SKM-1 (cell line): ENCODE results near the gene DIP2B.
"Not testable (repeated sequence)": the region's sequence is repeated elsewhere in the genome, so short reads cannot be mapped to it uniquely, and the experiment has no call there.

Experiments used
- DNase-seq: peaks from one replicate; lab custom pipeline; 2025; ENCODE audit not compliant: unreplicated experiment; lab: John Stamatoyannopoulos, UW

DIP2B gene

DNA sequence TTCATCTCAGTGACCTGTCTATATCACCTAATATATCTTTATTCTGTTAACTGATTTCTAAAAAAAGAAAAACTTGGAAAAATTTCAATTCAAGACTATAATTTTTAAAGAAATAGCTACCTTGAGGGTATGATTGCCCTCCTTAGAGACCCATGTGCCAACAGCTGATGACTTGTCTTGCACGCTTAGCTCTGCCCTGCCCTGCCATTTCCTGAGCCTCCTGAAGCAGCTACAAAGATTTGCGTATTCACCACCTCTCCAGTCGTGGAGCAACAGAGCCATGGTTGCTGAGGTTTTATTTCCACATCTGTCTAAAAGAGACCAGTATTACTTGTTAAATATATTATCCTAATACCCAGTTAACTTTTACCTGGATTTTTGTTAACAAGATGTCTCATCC is 167.4 kb downstream of the DIP2B start:
- no peak for DNase-seq

DNA sequence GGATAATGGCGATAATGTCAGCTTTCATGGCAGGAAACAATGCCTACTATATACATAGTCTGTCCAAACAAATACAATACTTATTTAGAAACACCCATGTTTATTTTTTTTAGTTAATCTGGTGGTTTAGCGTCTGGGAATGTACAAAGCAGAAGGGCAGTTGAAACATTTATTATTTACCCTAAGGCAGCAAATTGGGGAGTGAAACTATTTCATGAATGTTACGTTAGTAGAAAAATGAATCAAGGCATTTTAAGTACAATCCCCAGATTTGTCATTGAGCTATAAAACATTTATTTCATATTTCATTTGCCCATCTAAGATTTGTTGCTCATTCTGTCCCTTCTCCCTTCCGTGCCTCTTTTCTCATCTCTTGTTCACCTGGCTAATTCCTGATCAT is 172.0 kb downstream of the DIP2B start:
- DNase-seq: no peak

DNA sequence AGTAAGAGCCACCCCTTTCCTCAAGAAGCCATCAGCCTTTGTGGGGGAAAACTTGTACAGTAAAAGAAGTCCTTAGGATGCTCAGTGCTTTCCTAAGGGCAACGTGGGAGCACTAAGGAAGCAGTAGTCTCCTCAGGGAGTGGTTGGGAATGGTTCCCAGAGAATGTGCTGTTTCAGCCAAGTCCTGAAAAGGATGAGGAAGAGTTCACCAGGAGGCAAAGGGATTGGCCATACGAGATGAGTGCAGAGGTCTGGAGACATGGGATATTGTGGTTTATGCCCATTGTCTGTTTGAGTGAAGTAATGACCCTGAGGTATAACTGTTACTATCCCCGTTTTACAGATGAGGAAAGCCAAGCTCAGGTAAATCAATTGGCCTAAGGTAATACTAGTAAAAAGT is 173.1 kb downstream of the DIP2B start:
- DNase-seq: no peak

DNA sequence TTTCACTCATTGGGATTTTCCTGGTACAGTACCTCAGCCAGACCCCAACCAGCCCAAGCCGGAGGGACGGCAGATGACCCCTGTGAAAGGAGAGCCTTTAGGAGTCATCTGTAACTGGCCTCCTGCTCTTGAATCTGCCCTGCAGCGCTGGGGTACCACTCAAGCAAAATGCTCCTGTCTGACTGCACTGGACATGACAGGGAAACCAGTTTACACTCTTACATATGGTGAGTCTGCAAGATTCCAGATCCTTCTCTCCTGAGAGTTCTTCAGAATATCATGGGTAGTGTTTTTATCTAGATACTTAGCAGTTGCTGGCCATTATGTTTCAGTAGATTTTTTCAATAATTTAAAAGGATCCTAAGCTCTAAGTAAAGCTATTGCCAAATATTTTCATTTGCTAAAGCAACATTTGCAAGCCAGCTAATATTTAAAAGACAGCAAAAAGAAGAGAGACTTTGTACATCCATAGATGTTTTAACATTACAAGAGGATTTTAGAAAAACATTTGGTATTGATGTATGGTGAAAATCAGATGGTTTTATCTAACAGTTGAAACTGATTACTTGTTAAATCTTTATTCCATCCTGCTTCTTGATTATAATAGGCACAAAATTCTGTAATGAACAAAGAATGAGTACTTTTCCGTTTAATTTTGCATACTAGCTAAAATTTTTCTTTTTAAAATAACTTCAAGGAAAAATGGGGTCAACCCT is 174.0 kb downstream of the DIP2B start:
- no peak for DNase-seq

DNA sequence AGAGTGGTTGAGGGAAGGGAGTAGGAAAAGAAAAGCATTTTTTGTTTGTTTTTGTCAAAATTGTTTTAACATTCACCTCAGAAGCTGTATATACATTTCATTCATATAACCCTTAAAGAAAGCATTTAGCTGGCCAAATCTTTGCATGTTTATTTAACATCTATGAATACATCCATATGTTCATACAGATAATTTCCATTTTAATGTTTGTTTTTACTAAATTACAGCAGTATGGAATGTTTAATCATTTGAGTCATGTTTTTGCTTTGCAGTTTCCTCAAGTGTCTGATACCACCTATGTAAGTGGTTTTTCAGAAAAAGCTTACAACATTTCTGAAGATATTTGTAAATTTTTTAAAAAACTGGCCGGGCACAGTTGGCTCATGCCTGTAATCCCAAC is 174.8 kb downstream of the DIP2B start:
- no peak for DNase-seq

DNA sequence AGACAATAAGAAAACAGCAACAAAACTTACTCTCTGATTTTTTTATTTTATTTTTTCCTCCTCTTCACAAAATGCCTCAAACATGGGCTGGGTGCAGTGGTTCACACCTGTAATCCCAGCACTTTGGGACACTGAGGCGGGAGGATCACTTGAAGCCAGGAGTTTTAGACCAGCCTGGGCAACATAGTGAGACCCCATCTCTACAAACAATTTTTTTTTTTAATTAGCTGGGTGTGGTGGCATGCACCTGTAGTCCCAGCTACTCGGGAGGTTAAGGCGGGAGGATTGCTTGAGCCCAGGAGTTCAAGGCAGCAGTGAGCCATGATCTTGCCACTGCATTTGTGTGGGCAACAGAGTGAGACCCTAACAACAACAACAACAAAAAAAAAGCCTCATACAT is 176.3 kb downstream of the DIP2B start:
- DNase-seq: not testable (repeated sequence)

DNA sequence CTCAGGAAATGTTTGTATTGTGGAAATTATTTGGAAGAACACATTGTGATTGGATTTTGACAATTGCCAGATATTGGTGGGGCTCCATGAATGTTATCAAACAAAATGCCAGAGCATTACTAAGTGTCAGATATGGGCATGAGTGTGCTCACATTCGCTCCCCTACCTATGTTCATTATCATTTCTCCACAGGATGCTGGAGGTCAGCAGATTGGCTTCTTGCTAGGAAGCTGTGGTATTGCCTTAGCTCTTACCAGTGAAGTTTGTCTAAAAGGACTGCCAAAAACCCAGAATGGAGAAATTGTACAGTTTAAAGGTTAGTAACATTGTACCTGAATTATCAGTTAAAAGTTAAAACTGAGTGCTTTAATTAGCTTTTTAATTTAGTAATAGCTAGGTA is 180.9 kb downstream of the DIP2B start:
- no peak for DNase-seq

DNA sequence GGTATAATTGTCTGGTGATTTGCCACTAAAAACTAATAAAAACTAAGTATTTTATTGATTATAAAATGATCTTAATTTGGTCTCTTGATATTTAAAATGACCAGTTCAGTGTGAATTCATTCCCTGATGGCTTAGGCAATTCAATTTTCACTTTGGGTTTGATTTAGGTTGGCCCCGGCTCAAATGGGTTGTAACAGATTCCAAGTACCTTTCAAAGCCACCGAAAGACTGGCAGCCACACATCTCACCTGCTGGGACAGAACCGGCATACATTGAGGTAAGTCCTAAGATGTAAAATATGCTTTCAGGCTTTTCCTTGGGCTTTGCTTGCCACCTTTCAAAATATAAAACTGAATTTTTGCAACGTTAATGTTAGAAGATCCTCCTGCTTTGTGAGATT is 181.6 kb downstream of the DIP2B start:
- no peak for DNase-seq

DNA sequence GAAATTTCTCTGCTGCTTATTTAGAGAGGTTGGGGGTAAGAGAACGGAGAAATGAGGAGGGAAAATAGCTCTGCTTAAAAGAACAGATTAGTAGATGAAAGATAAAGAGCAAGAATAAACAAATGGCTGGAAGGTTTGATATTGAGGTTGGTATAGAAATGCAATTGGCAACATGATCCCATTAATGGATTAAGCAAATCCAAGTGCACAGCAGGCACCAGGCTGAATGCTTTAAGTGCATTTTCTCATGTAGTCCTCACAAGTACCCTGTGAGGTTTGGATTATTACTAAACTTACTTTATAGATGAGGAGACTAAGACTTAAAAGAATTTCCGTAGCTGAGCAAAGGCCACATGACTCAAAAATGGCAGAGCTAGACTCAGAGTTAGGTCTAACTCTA is 182.2 kb downstream of the DIP2B start:
- DNase-seq: no peak

DNA sequence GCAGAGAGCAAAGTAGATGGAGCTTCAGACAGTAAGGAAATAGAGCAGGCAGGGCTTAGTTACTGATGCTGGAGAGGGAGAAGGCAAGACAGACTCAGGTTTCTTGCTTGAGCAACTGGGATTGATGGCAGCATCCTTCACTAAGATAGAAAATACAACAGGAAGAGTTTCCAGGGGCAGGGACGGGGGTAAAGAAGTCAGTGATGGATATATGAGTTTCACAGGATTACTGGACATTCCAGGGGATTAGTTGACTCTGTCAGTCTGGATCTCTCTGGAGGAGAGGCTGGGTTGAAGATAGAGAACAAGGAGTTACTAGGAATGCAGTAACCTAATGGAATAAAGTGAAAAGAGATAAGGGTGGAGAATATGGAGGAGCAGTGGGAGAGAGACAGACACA is 184.7 kb downstream of the DIP2B start:
- no peak for DNase-seq

DNA sequence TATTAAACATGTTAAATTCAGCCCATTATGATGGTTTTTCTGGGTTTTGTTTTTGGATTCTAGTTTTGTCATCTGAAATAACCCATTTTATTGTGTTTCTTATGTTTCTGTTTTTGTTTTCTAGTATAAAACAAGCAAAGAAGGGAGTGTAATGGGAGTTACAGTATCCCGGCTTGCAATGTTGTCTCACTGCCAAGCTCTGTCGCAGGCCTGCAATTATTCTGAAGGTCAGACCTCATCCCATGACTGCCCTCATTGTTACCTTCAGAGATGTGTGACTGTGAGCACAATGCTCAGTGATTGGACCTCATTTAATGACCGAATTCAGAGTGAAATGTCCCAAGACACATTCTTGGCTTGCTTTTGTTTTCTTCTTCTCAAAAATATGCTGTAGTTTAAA is 186.1 kb downstream of the DIP2B start:
- no peak for DNase-seq

DNA sequence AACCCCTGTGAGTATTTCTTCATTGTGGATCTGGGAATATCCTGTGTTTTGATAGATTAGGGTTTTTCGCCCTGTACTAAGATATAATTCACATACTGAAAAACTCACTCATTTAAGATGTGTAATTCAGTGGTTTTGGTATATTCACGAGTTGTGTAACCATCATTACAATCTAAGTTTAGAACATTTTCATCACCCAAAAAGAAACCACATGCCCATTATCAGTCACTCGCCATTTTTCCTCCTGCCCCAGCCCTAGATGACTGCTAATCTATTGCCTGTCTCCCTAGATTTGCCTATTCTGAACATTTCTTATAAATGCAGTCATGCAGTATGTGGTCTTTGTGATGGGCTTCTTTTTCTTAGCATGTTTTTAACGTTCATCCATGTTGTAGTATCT is 191.2 kb downstream of the DIP2B start:
- no peak for DNase-seq

DNA sequence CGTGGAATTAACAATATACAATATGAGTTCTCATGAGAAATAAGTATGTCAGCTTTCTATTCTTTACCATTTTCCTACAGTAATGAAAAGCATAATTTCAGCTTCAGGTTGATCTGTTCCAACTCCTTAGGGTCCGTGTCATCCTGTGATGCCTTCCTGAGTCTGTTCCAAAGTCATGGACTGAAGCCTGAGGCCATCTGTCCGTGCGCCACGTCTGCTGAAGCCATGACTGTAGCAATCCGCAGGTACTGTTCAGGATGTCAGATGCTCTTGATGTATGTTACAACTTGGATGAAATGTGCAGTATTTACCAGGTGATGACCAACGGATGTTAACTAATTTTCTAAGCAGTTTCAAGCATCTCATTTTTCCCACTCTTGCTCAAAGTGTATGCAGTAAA is 192.1 kb downstream of the DIP2B start:
- DNase-seq: no peak

DNA sequence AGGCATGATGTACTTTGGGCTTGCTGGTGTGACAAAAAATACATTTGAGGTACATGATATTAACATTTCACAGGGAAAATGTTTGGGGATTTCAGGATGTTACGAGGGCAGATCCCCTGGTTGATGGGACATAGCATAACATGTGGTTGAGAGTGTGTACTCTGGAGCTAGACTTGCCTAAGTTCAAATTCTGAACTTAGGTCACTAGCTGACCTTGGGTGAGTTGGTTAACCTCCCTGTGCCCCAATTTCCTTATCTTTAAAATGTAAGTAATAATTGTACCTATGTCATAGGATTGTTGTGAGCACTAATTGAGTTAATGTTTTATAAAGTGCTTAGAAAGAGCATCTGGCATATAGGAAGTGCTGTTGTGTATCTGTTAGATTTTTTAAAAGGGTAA is 194.4 kb downstream of the DIP2B start:
- no peak for DNase-seq

DNA sequence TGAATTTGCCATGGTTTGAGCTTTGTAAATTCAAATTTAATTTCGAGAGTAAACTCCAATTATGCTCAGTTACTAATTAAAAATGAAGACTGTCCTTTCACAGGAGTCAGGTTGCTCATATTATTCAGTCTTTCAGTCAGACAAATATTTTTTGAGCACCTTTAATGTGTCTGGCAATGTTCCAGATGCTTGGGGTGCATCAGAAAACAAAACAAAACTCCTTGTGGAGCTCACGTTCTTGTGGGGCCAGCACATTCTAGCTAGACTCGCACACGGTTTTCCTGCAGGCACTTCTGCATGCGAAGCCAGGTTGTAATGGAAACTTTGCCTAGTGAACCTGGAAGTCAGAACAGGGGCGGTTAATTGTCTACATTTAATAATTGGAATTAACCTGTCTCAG is 195.2 kb downstream of the DIP2B start:
- DNase-seq: no peak

DNA sequence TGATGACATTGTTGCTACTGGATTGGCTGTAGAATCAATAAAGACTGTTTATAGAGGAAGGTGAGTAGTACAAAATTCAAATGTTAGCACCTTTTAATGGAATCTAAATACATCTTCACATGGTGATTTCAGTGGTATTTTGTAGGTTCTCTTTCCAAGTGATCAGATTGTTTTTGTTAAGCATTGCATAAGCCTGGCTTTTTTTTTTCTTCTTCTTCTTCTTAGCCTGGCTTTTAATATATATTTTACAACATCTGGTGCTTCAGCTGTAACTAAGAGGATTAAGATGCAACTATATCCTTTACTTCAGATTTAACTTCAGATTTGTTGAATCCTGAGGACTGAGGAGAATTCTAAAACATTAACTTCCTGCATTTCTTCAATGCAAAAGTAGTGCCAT is 201.8 kb downstream of the DIP2B start:
- DNase-seq: no peak

DNA sequence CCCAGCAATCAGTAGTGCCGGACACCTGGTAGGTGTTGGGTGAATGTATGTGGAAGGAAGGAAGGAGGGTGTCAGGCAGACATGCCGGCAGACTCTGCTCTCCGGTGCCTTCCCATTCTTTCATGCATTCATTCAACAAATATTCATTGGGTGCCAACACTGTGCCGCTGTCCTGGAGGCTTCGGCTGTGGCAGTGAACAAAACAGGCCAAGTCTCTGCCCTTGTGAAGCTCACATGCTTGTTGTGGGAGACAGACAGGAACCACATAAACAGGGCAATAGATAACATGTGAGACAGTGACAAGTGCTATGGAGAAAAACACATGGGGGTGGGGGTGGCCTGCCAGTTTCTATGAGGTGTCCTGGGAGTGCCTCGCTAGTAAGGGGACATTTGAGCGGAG is 202.6 kb downstream of the DIP2B start:
- no peak for DNase-seq

DNA sequence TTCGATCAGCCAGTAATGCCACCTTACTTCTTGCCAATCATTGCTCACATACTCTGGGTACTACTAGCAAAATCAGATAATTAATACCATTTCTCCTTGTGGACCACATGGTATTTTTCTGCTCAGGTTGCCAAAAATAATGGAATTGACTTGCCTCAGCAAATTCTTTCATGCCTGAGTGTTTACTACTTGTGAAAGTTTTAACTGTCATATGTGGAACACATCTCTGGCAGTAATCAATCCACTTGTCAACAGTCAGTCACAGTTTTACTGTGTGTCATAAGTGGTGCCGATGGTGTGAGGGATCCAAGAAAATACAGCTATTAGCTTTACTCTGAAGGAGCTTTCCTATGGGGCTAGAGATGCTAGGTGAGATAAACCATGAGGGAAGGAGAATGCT is 203.8 kb downstream of the DIP2B start:
- no peak for DNase-seq

DNA sequence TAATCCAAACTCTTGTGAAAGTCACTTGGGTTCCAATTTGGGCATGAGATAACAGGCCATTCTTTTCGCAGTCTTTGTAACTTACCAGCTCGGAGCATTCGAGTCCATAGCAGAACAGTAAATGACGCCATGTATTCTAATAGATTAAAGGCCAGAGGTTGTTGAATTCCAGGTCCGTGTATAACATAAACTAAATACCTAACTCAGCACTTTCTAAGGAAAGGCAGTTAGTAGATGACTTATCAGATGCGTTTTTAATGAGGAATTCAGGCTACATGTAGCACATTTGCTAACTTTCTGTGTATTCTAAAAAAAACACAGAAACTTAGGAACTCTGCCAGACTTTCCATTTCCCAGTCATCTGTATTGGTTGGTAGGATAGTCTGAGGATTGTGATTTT is 206.3 kb downstream of the DIP2B start:
- DNase-seq: no peak

DNA sequence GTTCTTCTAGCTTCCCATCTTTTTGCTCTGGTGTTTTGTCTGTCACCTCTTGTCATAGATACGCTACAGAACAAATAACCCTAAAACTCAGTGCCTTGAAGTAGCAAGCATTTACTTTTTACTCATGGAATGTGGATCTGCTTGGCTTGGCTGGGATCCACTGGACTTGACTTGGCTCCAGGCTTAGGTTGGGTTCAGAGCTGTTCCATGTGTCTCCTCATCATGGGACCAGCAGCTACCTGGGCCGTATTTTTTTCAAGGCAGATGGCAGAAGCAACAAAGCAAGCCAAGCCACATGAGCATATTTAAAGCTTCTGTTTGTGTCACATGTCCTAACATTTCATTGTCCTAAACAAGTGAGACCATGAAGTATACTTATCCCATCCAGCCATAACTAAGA is 210.4 kb downstream of the DIP2B start:
- DNase-seq: no peak

DNA sequence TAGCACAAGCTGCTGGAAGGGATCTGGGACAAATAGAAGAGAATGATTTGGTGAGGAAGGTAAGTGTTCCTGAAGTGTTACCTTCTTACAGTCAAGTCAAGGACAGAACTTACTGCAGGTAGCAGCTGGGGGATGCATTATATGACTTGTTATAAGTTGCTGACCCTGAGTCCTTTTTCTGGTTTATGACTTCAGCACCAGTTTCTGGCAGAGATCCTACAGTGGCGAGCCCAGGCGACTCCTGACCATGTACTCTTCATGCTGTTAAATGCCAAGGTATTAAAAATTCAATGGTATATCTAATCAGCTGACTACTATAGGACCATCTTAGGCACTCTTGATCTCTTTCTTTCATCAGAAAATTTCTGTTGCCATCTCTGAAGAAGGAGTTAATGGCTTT is 214.0 kb downstream of the DIP2B start:
- DNase-seq: no peak

DNA sequence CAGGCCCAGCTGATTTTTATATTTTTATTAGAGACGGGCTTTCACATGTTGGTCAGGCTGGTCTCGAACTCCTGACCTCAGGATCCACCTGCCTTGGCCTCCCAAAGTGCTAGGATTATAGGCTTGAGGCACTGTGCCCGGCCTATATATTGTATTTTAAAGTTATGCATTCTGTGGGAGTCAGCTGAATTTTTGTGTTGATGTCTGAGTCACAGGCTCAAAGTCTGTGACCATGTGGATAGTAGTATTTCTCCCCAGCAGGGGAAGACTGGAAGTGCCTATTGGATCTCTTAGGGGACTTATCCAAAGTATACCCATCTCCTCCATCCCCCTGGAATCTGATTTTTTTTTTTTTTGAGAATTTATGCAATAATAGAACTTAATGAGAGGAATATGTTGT is 215.3 kb downstream of the DIP2B start:
- no peak for DNase-seq

DNA sequence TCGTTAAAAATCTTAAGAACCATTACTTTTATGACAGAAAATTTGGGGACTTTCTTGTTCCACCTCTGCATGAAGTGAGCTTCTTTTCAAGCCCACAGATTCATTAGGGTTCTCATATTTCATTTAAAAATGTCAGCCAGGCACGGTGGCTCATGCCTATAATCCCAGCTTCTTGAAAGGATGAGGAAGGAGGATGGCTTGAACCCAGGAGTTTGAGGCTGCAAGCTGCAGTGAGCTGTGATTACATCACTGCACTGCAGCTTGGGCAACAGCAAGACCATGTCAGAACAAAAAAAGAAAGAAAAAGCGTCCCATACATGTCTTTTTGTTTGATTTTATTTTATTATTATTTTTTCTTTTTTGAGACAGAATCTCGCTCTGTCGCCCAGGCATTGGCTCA is 215.7 kb downstream of the DIP2B start:
- no peak for DNase-seq

DNA sequence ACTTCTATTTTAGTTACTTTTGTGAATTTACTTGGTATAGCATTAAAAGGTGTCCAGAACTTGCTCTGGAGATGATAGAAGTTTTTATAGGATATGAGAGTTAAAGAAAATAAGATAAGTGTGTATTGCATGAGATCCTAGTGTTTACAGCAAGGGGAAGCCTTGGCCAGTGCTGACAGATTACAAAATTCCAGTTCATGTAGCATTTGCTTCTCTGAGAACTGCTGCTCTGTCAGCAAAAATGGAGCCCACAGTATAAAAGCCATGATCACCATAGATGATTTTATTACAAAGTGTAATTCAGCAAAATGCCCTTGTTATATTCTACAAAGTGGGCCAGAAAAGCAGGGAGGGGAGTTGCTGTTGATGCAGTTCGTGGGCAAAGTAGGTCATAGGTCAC is 219.1 kb downstream of the DIP2B start:
- DNase-seq: no peak
